RCC 7860 (cell line): ENCODE data around the gene INO80.

ENCODE experiments used
- DNase-seq: peaks from one replicate; pipeline ENCODE4 v3.0.0-alpha.2; 2015; ENCODE audit warnings: low spot score
- FAIRE-seq: peaks from 2 replicates; lab custom pipeline; 2012; peaks lifted over from hg19 to GRCh38; lab: Jason Lieb, UNC

Gene INO80

GRCh38 chr15:41011055-41011815 is 104.8 kb downstream of the INO80 start:
- no peak for DNase-seq
- FAIRE-seq = no peak

GRCh38 chr15:41010345-41010744 is 105.7 kb downstream of the INO80 start:
- FAIRE-seq (no peak), DNase-seq (no peak)

GRCh38 chr15:41006479-41006878 is 109.6 kb downstream of the INO80 start:
- no peak for FAIRE-seq
- no peak for DNase-seq

- no peak for FAIRE-seq
- DNase-seq = no peak
Observed at GRCh38 chr15:41004490-41004889, 111.6 kb downstream of the INO80 start.

GRCh38 chr15:41001524-41002214 is 114.4 kb downstream of the INO80 start:
- no peak for FAIRE-seq
- DNase-seq = no peak

- DNase-seq (no peak), FAIRE-seq (no peak)
Observed at GRCh38 chr15:40999190-40999589, 116.9 kb downstream of the INO80 start.

- FAIRE-seq = no peak
- DNase-seq = no peak
Observed at GRCh38 chr15:40995656-40996055, 120.4 kb downstream of the INO80 start.

- no peak for DNase-seq
- no peak for FAIRE-seq
Observed at GRCh38 chr15:40992825-40993224, 123.3 kb downstream of the INO80 start.

- no peak for FAIRE-seq
Observed at GRCh38 chr15:40992241-40992741, 123.8 kb downstream of the INO80 start.

GRCh38 chr15:40991355-40991754 is 124.7 kb downstream of the INO80 start:
- FAIRE-seq (no peak), DNase-seq (no peak)

More at GRCh38 chr15:40992241-40992741, 123.8 kb downstream of the INO80 start:
- DNase-seq = no peak

- no peak for DNase-seq
- FAIRE-seq = no peak
Observed at GRCh38 chr15:40990789-40991188, 125.3 kb downstream of the INO80 start.

- no peak for DNase-seq
- FAIRE-seq = no peak
Observed at GRCh38 chr15:40990080-40990479, 126.0 kb downstream of the INO80 start.

- DNase-seq = no peak
- no peak for FAIRE-seq
Observed at GRCh38 chr15:40988156-40988555, 127.9 kb downstream of the INO80 start.

- FAIRE-seq (no peak), DNase-seq (no peak)
Observed at GRCh38 chr15:40986820-40987219, 129.3 kb downstream of the INO80 start.

GRCh38 chr15:40985541-40986330 is 130.3 kb downstream of the INO80 start:
- FAIRE-seq = no peak
- DNase-seq = no peak

GRCh38 chr15:40984964-40985363 is 131.1 kb downstream of the INO80 start:
- FAIRE-seq = no peak
- no peak for DNase-seq

- no peak for FAIRE-seq
Observed at GRCh38 chr15:40984406-40984805, 131.7 kb downstream of the INO80 start.

GRCh38 chr15:40982855-40983254 is 133.2 kb downstream of the INO80 start:
- FAIRE-seq (no peak), DNase-seq (no peak)

More at GRCh38 chr15:40984406-40984805, 131.7 kb downstream of the INO80 start:
- DNase-seq = no peak

GRCh38 chr15:40981186-40981585 is 134.9 kb downstream of the INO80 start:
- FAIRE-seq = no peak
- no peak for DNase-seq

- no peak for DNase-seq
- no peak for FAIRE-seq
Observed at GRCh38 chr15:40978562-40978961, 137.5 kb downstream of the INO80 start.

GRCh38 chr15:40978141-40978540 is 137.9 kb downstream of the INO80 start:
- no peak for FAIRE-seq

More at GRCh38 chr15:40978141-40978540, 137.9 kb downstream of the INO80 start:
- no peak for DNase-seq
